Spinal cord (tissue), 10 donors: ENCODE data around the gene TBCEL. TPM values are rescaled to one million over a fixed set of nuclear protein-coding genes. Genes with fewer than 3 reads are reported as not detected.
A peak's percentile ranks its signal among the peaks of the same experiment; 100 is the strongest.
"Not testable (repeated sequence)": the region's sequence is repeated elsewhere in the genome, so short reads cannot be mapped to it uniquely, and the experiment has no call there.

Experiments used
- DNase-seq, 6 donors: peaks; one replicate each; pipeline versions ENCODE4 v3.0.0 to v3.0.0-alpha.2; 2013 to 2015; ENCODE audit warnings: low spot score in 6 of 6, low read depth in 4 of 6
- H3K27ac ChIP-seq: one replicate; pipeline ENCODE4 v1.5.1; 2013; ENCODE audit warnings: low read depth, low read length, control low read depth
- H3K27me3 ChIP-seq: one replicate; pipeline ENCODE4 v1.6.1; 2013; ENCODE audit warnings: low read length; ENCODE audit not compliant: control insufficient read depth, insufficient read depth
- H3K36me3 ChIP-seq: one replicate; pipeline ENCODE4 v1.6.1; 2013; ENCODE audit warnings: low read length; ENCODE audit not compliant: control insufficient read depth, insufficient read depth
- H3K4me1 ChIP-seq: one replicate; pipeline ENCODE4 v1.6.1; 2013; ENCODE audit warnings: low read length; ENCODE audit not compliant: control insufficient read depth, insufficient read depth
- H3K4me3 ChIP-seq: one replicate; pipeline ENCODE4 v1.5.1; 2013; ENCODE audit warnings: low read depth, low read length, control low read depth
- H3K9me3 ChIP-seq: one replicate; pipeline ENCODE4 v1.6.1; 2013; ENCODE audit warnings: low read length; ENCODE audit not compliant: control insufficient read depth, insufficient read depth
- WGBS: methylation state at CpG from one replicate; pipeline ENCODE4 v1.1.5; 2013; ENCODE audit warnings: missing lambda C conversion rate; ENCODE audit not compliant: insufficient coverage; 5-methylcytosine and 5-hydroxymethylcytosine counted together
- polyA plus RNA-seq, 2 donors: library from polyadenylated mRNA; unstranded; fragments of 120-200 nt; gene quantifications; one replicate each; pipeline ENCODE4 v1.2.1, GENCODE V29; 2013; ENCODE audit not compliant: insufficient read length in 2 of 2
- total RNA-seq, 2 donors: library from RNA; depleted of rRNA in 1 of 2; stranded (reverse); fragments of 120-200 nt in 1 of 2; fragments of >200 nt in 1 of 2; gene quantifications; one replicate each; pipeline versions ENCODE4 v1.2.3 to v1.2.4, GENCODE V29; 2013 to 2014
- donor health status: healthy.

TBCEL gene
- total and polyA plus RNA-seq, 4 donors = 11.5 to 49.0 (median 28.7) TPM

DNA sequence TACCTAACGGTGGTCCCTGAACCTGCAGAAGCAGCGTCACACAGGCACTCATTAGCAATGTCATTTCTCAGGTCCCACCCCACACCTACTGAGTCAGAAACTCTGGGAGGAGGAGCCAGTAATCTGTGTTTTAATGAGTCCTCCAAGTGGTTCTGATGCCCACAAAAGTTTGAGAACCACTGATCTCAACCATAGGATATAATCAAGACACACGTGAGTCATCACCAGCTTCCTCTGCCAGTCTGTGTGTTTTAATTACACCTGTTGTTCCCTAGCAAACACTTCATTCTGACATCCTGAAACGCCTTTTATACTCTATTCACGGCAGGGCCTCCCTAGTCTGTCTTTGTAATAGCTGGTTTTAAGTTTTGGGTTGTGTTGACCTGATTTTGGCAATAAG lies 82.9 kb downstream of the TBCEL start:
- Histone ChIP-seq H3K4me1 (no peaks in the 10 kb centered on the region), H3K27me3 (no peaks in the 10 kb centered on the region), H3K9me3 (no peaks in the 10 kb centered on the region), H3K4me3 (no peak overlapping the region), H3K27ac (no peak overlapping the region), H3K36me3 (peaks cover 5% of the 10 kb centered on the region)
- DNase-seq = no peak
- WGBS = 94% methylated on average over 2 of the region's 5 CpGs

DNA sequence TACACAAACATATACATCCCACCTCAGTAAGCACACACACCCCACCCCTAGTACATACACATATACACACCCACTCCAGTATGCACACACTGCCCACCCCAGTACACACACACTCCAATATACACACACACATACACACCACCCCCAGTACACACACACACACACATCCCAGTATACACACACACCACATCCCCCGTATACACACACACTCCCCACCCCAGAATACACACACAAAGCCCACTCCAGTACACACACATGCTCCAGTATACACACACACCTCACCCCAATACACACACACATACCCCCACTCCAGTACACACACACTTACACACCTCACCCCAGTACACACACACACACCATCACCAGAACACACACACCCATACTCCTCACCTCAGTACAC lies 84.5 kb downstream of the TBCEL start:
- no peak overlapping the region for H3K4me3 ChIP-seq
- 36% methylated on average over 1 of the region's 1 CpG for WGBS
- H3K4me1 ChIP-seq = no peaks in the 10 kb centered on the region
- H3K9me3 ChIP-seq = no peaks in the 10 kb centered on the region
- H3K36me3 ChIP-seq = peaks cover 5% of the 10 kb centered on the region
- H3K27ac ChIP-seq = no peak overlapping the region
- no peak for DNase-seq
- H3K27me3 ChIP-seq = no peaks in the 10 kb centered on the region

DNA sequence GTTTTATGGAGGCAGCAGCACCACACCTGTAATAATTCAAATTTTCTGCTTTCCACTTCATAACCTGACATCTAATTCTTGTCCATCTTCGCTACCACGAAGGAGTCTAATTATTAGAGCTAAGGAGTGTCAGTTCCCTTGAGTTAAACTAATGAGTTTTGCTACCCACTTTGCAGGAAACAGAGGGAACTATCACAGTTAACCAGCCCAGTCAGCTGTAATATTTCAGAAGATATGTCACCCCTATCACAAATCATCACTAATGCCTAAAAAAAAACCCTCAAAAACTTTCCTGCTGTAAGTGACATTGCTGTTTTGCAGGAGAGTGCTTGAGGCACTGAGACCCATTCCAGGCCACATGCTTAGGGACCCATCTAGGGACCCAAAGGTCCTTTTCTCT lies 85.6 kb downstream of the TBCEL start:
- H3K36me3 ChIP-seq = peaks cover 5% of the 10 kb centered on the region
- no peaks in the 10 kb centered on the region for H3K27me3 ChIP-seq
- no peak overlapping the region for H3K4me3 ChIP-seq
- H3K27ac ChIP-seq = no peak overlapping the region
- no peaks in the 10 kb centered on the region for H3K9me3 ChIP-seq
- no CpG with 5 or more reads among the region's 2 CpGs for WGBS
- H3K4me1 ChIP-seq = no peaks in the 10 kb centered on the region
- DNase-seq = no peak

- no peaks in the 10 kb centered on the region for H3K4me1 ChIP-seq
- H3K36me3 ChIP-seq = peaks cover 5% of the 10 kb centered on the region
- H3K4me3 ChIP-seq = no peak overlapping the region
- H3K9me3 ChIP-seq = no peaks in the 10 kb centered on the region
- H3K27ac ChIP-seq = no peak overlapping the region
- WGBS = 89% methylated on average over 3 of the region's 7 CpGs
- DNase-seq = peak in 2 of 6 donors; percentile 63 to 70
- no peaks in the 10 kb centered on the region for H3K27me3 ChIP-seq
Measured at GRCh38 chr11:121109916-121110586, 86.1 kb downstream of the TBCEL start.

- WGBS = 77% methylated on average over 4 of the region's 10 CpGs
- no peak for DNase-seq
- Histone ChIP-seq H3K4me3 (no peak overlapping the region), H3K9me3 (no peaks in the 10 kb centered on the region), H3K4me1 (no peaks in the 10 kb centered on the region), H3K27me3 (no peaks in the 10 kb centered on the region), H3K27ac (no peak overlapping the region), H3K36me3 (peaks cover 5% of the 10 kb centered on the region)
Measured at GRCh38 chr11:121110871-121111724, 87.2 kb downstream of the TBCEL start.

DNA sequence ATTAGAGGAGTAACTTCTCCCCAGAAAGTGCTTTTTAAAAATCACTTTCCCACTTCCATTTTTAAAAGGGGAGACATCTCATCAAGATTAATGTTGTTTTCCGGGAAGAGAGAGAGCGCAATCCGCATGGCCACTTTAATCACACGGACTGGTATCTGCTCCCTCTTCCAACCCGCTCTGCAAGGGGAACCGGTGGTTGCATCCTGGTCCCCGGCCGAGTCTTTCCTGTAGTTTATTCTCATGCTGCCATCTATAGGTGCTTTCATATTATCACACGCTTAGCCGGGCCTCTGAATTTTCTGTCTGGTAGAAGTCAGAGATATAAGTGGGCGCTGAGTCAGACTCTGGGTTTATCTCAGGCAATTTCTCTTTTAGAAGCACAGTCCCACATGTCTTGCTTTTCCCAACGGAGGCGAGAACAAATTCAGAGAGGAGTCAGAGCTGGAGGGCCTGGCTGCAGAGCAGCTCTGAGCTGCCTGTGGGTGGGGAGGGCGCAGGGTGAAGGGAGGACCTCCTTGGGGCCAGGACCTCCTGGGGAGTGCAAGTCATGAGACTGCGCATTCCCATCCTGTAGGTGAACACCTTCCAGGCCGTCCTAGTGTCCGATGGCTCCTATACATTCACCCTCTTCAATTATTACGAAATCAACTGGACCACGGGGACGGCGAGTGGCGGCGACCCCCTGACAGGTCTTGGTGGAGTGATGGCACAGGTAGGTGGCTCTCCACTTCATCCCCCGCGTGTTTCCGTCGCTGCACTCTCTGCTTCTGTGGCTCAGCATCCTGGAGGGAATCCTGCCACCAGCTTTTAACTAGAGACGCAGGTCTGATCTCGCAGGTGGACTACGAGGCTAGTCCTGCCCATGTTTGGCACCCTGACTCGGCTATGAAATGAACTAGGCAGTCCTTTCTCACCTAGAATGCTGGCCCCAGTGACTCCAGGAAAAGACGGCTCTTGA lies 88.9 kb downstream of the TBCEL start:
- DNase-seq = peak in 5 of 6 donors; percentile 43 to 94 (median 52)
- H3K4me3 ChIP-seq = no peak overlapping the region
- WGBS = 63% methylated on average over 21 of the region's 32 CpGs

GRCh38 chr11:121113611-121114010 lies 89.7 kb downstream of the TBCEL start:
- no peaks in the 10 kb centered on the region for H3K4me1 ChIP-seq
- no peak overlapping the region for H3K4me3 ChIP-seq
- peaks cover under 1% of the 10 kb centered on the region for H3K36me3 ChIP-seq
- no peaks in the 10 kb centered on the region for H3K27me3 ChIP-seq
- DNase-seq = no peak
- H3K9me3 ChIP-seq = no peaks in the 10 kb centered on the region
- 64% methylated on average over 2 of the region's 9 CpGs for WGBS
- no peak overlapping the region for H3K27ac ChIP-seq

More for the DNA sequence above, 88.9 kb downstream of the TBCEL start:
- no peak overlapping the region for H3K27ac ChIP-seq
- H3K9me3 ChIP-seq = no peaks in the 10 kb centered on the region
- H3K4me1 ChIP-seq = no peaks in the 10 kb centered on the region
- peaks cover 5% of the 10 kb centered on the region for H3K36me3 ChIP-seq
- no peaks in the 10 kb centered on the region for H3K27me3 ChIP-seq

GRCh38 chr11:121115024-121115423 lies 91.1 kb downstream of the TBCEL start:
- DNase-seq = not testable (repeated sequence)
- no CpG with 5 or more reads among the region's 1 CpG for WGBS

DNA sequence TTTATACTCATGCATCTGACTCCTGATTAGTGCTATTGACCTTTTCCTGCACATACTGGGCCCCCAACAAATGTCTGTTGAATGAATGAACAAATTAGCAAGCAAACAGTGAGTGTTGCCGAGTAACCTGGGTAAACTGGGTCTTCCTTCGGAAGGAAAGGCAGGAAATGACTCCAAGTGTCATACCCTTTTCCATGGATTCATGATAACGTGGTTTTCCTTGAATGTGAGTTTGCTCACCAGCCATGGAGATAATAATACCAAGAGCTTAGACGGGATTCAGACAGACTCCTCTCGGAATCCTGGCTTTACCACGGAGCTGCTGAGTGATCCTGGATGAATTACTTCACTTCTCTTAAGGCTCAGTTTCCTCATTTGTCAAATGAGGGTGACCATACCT lies 93.9 kb downstream of the TBCEL start:
- Histone ChIP-seq H3K4me3 (no peak overlapping the region), H3K4me1 (peaks cover 10% of the 10 kb centered on the region), H3K9me3 (no peaks in the 10 kb centered on the region), H3K27me3 (no peaks in the 10 kb centered on the region), H3K27ac (no peak overlapping the region), H3K36me3 (no peaks in the 10 kb centered on the region)
- DNase-seq = no peak
- 47% methylated on average over 4 of the region's 6 CpGs for WGBS

More at GRCh38 chr11:121115024-121115423, 91.1 kb downstream of the TBCEL start:
- H3K4me3 ChIP-seq, H3K27ac ChIP-seq, H3K9me3 ChIP-seq, H3K36me3 ChIP-seq, H3K4me1 ChIP-seq, H3K27me3 ChIP-seq: not testable (repeated sequence)
